ENCODE data around the gene MAMSTR.
"Not testable (repeated sequence)": the region's sequence is repeated elsewhere in the genome, so short reads cannot be mapped to it uniquely, and the experiment has no call there.

Gene MAMSTR

GRCh38 chr19:48718106-48718505, 1.4 kb downstream of the MAMSTR start:
- DNase-seq: not testable (repeated sequence)

DNA sequence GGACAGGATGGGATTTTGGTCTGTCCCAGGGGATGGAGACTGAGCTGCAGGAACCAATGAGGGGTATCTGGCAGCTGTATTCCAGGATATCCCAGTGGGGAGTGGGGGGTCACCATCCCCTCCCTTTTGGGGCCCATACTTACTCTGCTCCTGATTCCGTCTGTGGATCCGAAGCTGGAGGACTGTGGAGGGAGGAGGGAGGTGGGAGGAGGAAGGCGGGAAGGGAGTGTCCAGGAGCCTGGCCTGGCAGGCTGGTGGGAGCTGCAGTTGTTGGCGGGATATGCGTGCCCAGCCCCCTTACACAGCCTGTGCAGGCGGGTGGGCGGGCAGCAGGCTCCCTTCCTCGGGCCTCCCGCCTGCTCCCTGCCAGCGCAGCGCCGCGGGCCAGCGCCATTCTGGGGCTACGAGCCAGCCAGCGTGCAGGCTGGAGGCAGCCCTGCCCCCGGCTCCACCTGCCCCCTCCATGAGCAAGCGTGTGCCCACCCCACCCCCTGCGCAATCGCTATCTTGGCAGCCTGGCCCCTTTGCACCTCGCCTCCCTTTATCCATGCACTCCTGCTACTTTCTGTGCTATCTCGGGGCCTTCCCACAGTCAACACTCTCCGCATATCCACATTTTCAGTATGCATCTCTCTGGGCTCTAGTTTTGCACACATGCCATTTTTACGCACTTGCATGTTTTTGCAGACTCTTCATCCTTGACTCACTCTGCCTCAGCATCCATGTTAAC, 2.8 kb downstream of the MAMSTR start:
- DNase-seq: no peak

DNA sequence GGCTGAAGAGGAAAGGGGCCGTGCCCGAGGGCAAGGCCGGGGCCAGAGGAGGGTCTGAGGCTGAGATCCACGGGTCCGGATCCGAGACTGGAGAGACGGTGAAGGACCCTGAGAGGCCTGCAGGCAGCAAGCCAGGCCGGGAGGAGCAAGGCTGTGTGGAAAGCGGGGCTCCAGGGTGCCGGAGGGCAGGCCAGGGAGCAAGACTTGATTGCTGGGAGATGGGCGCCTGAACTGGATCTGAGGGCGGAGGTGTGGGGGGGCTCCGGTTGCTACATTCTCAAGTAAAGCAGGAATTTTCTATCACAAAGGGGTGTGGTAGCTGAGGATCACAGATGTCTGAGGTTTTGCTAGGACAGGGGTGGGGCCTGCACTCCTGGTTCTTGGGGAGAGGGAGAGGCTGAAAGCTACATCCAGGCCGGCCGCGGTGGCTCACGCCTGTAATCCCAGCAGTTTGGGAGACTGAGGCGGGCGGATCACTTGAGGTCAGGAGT, 3.8 kb downstream of the MAMSTR start:
- DNase-seq: no peak

- no peak for DNase-seq
These were observed 4.5 kb downstream of the MAMSTR start for GRCh38 chr19:48714759-48715675.

DNA sequence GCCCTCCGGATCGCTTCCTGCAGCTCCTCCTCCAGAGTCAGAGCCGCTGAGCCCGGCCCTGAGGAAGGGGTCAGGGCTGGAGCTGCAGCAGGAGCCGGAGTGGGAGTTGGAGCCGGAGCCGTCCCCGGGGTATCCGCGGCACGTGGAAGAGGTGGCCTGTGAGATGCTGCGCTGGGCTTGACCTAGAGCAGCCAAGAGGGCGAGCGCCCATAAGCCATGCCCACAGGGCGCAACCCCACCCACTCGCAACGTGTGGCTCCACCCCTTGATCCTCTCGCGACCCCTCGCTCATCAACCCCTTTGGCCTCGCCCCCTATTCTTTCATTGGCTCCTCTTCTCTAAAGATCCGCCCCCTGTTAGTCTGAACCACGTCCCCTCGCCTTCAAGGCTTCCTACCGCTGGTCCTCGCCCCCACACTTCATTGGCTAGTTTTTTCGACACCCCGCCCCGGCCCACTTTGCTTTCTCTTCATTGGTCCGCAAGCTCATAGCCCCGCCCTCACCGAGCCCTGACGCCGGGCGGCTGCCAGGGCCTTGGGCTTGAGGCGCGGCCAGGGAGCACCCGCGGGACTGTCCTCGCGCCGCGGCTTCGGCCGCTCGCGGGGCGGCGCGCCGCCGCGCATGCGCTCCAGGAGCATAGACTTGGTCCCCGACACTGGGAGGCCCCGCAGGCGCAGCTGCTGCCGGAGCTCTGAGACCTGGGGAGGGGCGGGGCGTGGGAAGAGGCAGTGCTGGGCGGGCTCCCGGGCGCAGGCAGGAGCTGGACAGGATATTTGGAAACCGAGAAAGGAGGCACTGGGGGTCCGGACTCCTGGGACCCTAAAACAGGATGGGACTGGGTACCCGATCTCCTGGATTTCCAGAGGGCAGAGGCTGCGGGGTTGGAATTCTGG, 5.4 kb downstream of the MAMSTR start:
- DNase-seq: peak; percentile 99 to 100

- peak; percentile 31 to 50 for DNase-seq
These were observed 6.3 kb downstream of the MAMSTR start for GRCh38 chr19:48713041-48713863.

DNA sequence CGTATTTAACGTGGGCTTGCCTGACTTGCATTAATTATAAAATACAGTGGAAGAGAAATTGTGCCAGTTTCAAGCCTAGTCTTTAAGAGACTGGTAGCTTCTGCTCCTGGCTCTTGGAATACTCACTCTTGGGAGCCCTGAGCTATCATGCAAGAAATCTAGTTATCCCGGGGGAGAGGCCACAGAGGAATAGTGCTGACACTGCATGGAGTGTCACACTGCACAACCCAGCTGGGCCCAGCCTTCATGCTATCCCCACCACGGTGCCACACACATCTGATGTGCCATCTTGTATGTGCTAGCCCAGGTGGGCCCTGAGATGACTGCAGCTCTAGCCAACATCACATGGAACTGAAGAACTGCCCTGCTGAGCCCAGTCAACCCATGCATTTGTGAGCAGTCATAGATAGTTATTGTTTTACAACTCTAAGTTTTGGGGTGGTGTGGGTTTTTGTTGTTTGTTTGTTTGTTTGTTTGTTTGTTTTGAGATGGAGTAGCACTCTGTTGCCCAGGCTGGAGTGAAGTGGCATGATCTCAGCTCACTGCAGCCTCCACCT, 8.3 kb downstream of the MAMSTR start:
- no peak for DNase-seq

DNA sequence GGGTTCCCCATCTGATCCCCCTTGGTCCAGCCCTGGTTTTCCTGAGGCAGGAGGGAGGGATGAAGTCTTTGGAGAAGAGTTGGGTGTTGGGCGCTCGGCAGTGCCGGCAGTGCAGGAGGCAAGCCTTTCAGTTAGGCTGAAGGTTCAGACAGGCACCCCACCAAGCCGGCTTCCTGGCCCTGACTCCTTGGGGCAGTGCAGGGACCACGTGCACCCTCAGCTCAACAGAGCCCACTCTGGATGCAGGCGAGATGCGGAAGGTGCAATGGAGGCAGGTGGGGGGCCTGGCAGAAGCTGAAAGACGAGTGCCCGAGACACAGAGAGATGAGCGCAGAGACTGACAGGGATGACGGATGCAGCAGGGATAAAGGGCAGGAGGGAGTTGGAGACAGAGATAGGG, 11.1 kb downstream of the MAMSTR start:
- no peak for DNase-seq

DNA sequence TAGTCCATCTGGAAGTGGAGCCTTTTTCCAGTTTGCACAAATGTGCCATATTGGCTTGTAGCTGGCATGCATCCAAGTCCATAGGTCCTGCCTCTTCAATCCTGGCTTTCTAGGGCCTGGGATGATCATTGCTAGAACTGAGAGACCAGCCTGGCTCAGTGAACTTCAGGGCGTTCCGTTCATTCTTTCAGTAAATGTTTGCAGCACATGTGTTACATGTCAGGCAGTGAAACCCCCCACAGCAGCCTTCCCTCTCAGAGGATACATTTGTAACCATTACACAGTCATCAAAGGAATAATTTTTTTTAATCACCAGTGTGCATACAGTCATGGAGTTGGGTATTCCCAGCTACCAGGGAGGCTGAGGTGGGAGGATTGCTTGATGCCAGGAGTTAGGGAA, 14.1 kb downstream of the MAMSTR start:
- DNase-seq: no peak

- no peak for DNase-seq
These were observed 16.2 kb downstream of the MAMSTR start for GRCh38 chr19:48703316-48703715.

- no peak for DNase-seq
These were observed 16.8 kb downstream of the MAMSTR start for GRCh38 chr19:48702701-48703100.

DNA sequence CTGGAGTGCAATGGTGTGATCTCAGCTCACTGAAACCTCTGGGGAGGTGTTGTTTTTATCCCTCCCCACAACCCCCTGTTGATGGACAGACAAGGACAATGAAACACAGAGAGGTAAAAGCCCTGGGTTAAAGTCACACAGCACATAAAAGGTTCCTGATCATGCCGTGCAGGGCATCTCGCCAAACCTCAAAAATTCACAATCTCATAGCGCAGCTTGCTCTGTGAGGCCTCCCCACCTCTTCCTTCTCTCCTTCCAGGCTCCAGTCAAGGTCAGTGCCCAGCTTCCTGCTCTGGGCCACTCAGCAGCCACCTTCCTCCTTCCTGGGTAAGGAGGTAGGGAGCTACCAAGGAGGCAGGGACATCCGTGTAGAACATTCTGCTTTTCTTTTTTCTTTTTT, 21.5 kb downstream of the MAMSTR start:
- peak; percentile 31 to 35 for DNase-seq

- no peak for DNase-seq
These were observed 23.0 kb downstream of the MAMSTR start for GRCh38 chr19:48696353-48697010.

DNA sequence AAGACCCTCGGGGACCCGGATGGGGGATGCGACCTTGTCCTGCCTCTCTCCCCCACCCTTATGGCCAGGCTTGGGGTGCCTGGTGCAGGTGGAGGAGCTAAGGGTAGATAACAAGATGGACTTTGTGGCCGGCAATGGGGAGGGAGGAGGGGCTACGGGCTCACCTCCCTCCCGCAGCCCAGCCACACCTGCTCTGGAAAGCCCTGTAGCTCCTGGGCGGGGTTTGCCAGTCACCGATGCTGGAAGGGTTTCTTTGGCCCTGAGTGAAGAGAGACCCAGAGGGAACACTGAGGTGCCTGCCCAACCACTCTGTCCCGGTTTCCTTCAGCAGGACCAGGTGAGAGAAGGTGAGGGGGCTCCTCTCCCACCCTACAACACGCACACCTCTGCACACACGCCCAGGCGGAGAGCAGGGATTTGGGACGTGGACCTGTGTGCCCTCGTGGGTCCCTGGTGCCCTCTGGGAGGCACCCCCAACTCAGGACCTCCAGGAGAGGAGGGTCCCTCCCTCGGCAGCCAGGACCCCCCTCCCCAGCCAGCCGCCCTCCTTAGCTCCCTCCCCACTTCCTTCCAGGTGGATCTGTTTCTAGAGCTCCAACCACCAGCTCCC, 23.7 kb downstream of the MAMSTR start, which contains the start of gene FUT2:
TSS of gene FUT2 (plus strand) at position 229 of the 610 bp plus-strand sequence. CDS start 6,986 bp downstream, outside the sequence.
- no peak for DNase-seq

DNA sequence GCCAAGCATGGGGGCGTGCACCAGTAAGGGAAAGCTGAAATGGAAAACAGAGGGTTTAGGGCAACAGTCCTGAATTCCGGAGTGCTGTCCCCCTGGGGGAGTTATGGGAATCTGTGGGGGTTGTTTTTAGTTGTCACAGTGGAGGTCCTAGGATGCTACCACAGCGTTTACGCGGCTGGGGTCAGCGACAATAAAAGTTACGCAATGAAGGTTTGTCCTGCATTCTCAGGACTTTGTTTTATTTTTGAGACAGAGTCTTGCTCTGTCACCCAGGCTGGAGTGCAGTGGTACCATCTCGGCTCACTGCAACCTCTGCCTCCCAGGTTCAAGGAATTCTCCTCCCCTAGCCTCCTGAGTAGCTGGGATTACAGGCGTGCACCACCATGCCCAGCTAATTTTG, 25.9 kb downstream of the MAMSTR start:
- DNase-seq: not testable (repeated sequence)

GRCh38 chr19:48689449-48689848, 30.1 kb downstream of the MAMSTR start:
- DNase-seq: no peak

DNA sequence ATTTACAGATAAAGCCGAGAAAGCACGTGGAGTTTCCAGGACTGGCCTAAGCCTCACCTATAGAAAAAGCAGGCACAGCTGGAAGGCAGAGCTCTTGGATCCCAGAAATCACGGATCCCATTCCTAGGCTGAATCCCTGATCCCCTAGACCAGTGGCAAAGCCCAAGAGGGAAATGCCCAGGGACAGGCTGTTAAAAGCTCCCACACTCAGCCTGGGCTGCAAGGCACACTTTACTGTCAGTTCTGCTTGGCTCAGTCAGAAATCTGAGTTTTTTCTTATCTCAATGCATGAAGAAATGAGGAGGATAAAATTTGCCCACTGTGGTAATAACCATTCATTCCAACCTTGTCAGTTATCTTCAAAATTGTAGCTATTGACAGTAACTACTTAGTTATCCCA, 31.7 kb downstream of the MAMSTR start:
- DNase-seq: no peak

DNA sequence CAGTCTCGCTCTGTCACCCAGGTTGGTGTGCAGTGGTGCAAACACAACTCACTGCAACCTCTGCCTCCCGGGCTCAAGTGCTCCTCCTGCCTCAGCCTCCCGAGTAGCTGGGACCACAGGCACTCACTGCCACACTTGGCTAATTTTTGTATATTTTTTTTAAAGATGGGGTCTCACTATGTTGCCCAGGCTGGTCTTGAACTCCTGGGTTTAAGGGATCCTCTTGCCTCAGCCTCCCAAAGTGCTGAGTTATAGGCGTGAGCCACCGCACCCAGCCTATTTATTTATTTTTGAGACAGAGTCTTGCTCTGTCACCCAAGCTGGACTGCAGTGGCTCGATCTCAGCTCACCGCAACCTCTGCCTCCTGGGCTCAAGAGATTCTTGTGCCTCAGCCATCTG, 32.9 kb downstream of the MAMSTR start:
- DNase-seq: not testable (repeated sequence)

DNA sequence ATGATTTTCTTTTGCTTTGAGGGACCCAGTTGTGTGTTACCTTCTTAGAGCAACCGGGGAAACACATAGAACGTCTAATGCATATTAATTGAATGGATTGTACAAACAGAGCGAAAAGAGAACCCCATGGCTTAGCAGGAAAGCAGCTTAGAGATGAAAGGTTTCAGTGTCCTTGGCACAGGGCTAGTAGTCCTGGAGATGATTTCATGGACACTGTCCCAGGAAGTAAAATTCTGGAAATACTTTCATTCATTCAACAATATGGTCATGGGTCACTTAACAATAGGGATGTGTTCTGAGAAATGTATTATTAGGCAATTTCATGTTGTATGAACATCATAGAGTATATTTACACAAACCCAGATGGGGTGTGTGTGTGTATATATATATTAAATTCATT, 33.4 kb downstream of the MAMSTR start:
- no peak for DNase-seq

DNA sequence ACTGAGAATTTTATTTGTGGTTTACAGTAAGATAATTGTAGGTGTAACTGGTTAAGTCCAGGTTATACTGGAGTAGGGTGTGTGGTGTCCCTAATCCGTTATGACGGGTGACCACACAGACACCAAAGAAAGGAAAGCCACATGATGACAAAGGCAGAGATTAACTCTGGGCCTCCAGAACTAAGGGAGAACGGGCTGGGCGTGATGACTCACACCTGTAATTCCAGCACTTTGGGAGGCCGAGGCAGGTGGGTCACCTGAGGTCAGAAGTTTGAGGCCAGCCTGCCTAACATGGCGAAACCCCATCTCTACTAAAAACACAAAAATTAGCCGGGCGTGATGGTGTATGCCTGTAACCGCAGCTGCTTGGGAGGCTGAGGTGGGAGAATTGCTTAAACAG, 33.9 kb downstream of the MAMSTR start:
- DNase-seq: no peak
